ENCODE data around the gene TRAF3IP3. TPM values are rescaled to one million over a fixed set of nuclear protein-coding genes. Genes with fewer than 3 reads are reported as not detected.
A peak's percentile ranks its signal among the peaks of the same experiment; 100 is the strongest.

Gene TRAF3IP3
- total and polyA plus RNA-seq, 2 donors (not counting 1 experiment from before 2014, with no cell fraction given), result not detected

- Histone ChIP-seq H3K4me3 (replicated peaks in 1 of 4; ENCODE audit: control extremely low read depth in 1 of 4, insufficient read depth in 1 of 4, low read depth in 3 of 4, low read length in 4 of 4) (peak overlapping the region in 2 of 4 experiments; percentile 36), H3K4me2 (ENCODE audit: extremely low read depth, insufficient read depth, low read length) (peak overlapping the region; percentile 66), H3K79me2 (ENCODE audit: control insufficient read depth, insufficient read depth, low read length) (no peaks in the 10 kb centered on the region), H3K27ac (ENCODE audit: insufficient read depth, low read length) (peak overlapping the region; percentile 11), H3K27me3 (ENCODE audit: control insufficient read depth, insufficient read depth, low read length) (no peaks in the 10 kb centered on the region), H3K9me3 (ENCODE audit: control insufficient read depth, insufficient read depth, low read depth, low read length) (no peaks in the 10 kb centered on the region), H3K9ac (ENCODE audit: insufficient read depth, low read length) (no peak overlapping the region), H4K20me1 (ENCODE audit: control insufficient read depth, extremely low read depth, insufficient read depth, low read length) (no peaks in the 10 kb centered on the region), H3K36me3 (ENCODE audit: control insufficient read depth, insufficient read depth, low read length) (no peaks in the 10 kb centered on the region), H3K4me1 (ENCODE audit: control insufficient read depth, extremely low read depth, insufficient read depth, low read length) (peaks cover 11% of the 10 kb centered on the region), H2AFZ (ENCODE audit: low read length) (peak overlapping the region; percentile 72)
- TF ChIP-seq EZH2 (IDR thresholded peaks at IDR 0.05; ENCODE audit: low read length, missing control alignments), result no peak
- no peak for TF ChIP-seq CTCF (conservative IDR thresholded peaks at IDR 0.05 in 1 of 2, IDR thresholded peaks at IDR 0.05 in 1 of 2; ENCODE audit: low read depth in 1 of 2, low read length in 2 of 2)
- no peak for DNase-seq (ENCODE audit: low read depth in 2 of 2)
Measured at GRCh38 chr1:209741889-209742288, 14.0 kb upstream of the TRAF3IP3 start.

- H3K36me3 ChIP-seq (ENCODE audit: control insufficient read depth, insufficient read depth, low read length), result no peaks in the 10 kb centered on the region
- H3K9ac ChIP-seq (ENCODE audit: insufficient read depth, low read length), result no peak overlapping the region
- peak overlapping the region; percentile 72 for H2AFZ ChIP-seq (ENCODE audit: low read length)
- TF ChIP-seq EZH2 (IDR thresholded peaks at IDR 0.05; ENCODE audit: low read length, missing control alignments) (no peak), CTCF (conservative IDR thresholded peaks at IDR 0.05 in 1 of 2, IDR thresholded peaks at IDR 0.05 in 1 of 2; ENCODE audit: low read depth in 1 of 2, low read length in 2 of 2) (no peak)
- H3K4me1 ChIP-seq (ENCODE audit: control insufficient read depth, extremely low read depth, insufficient read depth, low read length), result peaks cover 11% of the 10 kb centered on the region
- no peaks in the 10 kb centered on the region for H3K9me3 ChIP-seq (ENCODE audit: control insufficient read depth, insufficient read depth, low read depth, low read length)
- no peaks in the 10 kb centered on the region for H4K20me1 ChIP-seq (ENCODE audit: control insufficient read depth, extremely low read depth, insufficient read depth, low read length)
- peak overlapping the region in 2 of 4 experiments; percentile 36 for H3K4me3 ChIP-seq (replicated peaks in 1 of 4; ENCODE audit: control extremely low read depth in 1 of 4, insufficient read depth in 1 of 4, low read depth in 3 of 4, low read length in 4 of 4)
- peak overlapping the region; percentile 66 for H3K27ac ChIP-seq (ENCODE audit: insufficient read depth, low read length)
- peak overlapping the region; percentile 66 for H3K4me2 ChIP-seq (ENCODE audit: extremely low read depth, insufficient read depth, low read length)
- H3K79me2 ChIP-seq (ENCODE audit: control insufficient read depth, insufficient read depth, low read length), result no peaks in the 10 kb centered on the region
- no peaks in the 10 kb centered on the region for H3K27me3 ChIP-seq (ENCODE audit: control insufficient read depth, insufficient read depth, low read length)
- DNase-seq (ENCODE audit: low read depth in 2 of 2), result peak; percentile 28 to 79
Measured at GRCh38 chr1:209742409-209743144, 13.3 kb upstream of the TRAF3IP3 start.

- no peak overlapping the region for H3K9ac ChIP-seq (ENCODE audit: insufficient read depth, low read length)
- no peaks in the 10 kb centered on the region for H4K20me1 ChIP-seq (ENCODE audit: control insufficient read depth, extremely low read depth, insufficient read depth, low read length)
- no peaks in the 10 kb centered on the region for H3K27me3 ChIP-seq (ENCODE audit: control insufficient read depth, insufficient read depth, low read length)
- no peaks in the 10 kb centered on the region for H3K36me3 ChIP-seq (ENCODE audit: control insufficient read depth, insufficient read depth, low read length)
- DNase-seq (ENCODE audit: low read depth in 2 of 2), result peak; percentile 76 to 93
- no peak overlapping the region for H3K4me2 ChIP-seq (ENCODE audit: extremely low read depth, insufficient read depth, low read length)
- TF ChIP-seq EZH2 (IDR thresholded peaks at IDR 0.05; ENCODE audit: low read length, missing control alignments) (no peak), CTCF (conservative IDR thresholded peaks at IDR 0.05 in 1 of 2, IDR thresholded peaks at IDR 0.05 in 1 of 2; ENCODE audit: low read depth in 1 of 2, low read length in 2 of 2) (no peak)
- H3K9me3 ChIP-seq (ENCODE audit: control insufficient read depth, insufficient read depth, low read depth, low read length), result no peaks in the 10 kb centered on the region
- no peaks in the 10 kb centered on the region for H3K79me2 ChIP-seq (ENCODE audit: control insufficient read depth, insufficient read depth, low read length)
- H3K4me3 ChIP-seq (replicated peaks in 1 of 4; ENCODE audit: control extremely low read depth in 1 of 4, insufficient read depth in 1 of 4, low read depth in 3 of 4, low read length in 4 of 4), result no peak overlapping the region
- H3K4me1 ChIP-seq (ENCODE audit: control insufficient read depth, extremely low read depth, insufficient read depth, low read length), result peaks cover 11% of the 10 kb centered on the region
- H3K27ac ChIP-seq (ENCODE audit: insufficient read depth, low read length), result peak overlapping the region; percentile 66
- H2AFZ ChIP-seq (ENCODE audit: low read length), result peak overlapping the region; percentile 72
Measured at GRCh38 chr1:209743145-209743482, 12.7 kb upstream of the TRAF3IP3 start.

Data from fibroblast of lung (primary cell).